ENCODE results near the gene BIRC6.

The BIRC6 gene

GRCh38 chr2:32379352-32379751 is 22.5 kb downstream of the BIRC6 start:
- no peak overlapping the region for H3K27ac ChIP-seq (ENCODE audit: low read depth, low read length)
- H3K4me1 ChIP-seq (ENCODE audit: control insufficient read depth, insufficient read depth, low read length): peaks cover 3% of the 10 kb centered on the region
- H3K27me3 ChIP-seq (ENCODE audit: control insufficient read depth, insufficient read depth, low read length): no peaks in the 10 kb centered on the region
- peaks cover 2% of the 10 kb centered on the region for H3K36me3 ChIP-seq (ENCODE audit: control insufficient read depth, insufficient read depth, low read length)
- no peak overlapping the region for H3K4me3 ChIP-seq (ENCODE audit: low read length)
- H3K9ac ChIP-seq (ENCODE audit: low read length): no peak overlapping the region

DNA sequence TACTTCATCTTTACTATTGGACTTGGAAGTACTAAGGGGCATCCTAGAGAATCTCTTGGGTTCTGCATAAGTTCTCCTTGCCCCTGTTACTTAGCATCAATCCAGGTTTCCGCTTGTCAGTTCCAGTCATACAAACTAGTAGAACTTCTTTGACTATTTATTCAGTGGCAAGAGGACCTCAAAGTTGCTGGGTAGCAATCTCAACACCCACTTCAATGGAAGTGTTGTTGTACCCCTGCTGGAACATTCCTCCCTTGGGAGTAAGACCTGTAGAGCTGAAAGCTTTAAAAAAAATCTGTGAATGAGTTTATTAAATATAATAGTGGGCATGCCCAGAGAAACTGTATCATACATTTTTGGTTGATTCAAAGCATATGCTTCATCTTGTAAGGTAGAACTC is 27.0 kb downstream of the BIRC6 start:
- Histone ChIP-seq H3K9ac (ENCODE audit: low read length) (no peak overlapping the region), H3K36me3 (ENCODE audit: control insufficient read depth, insufficient read depth, low read length) (peaks cover 8% of the 10 kb centered on the region), H3K4me1 (ENCODE audit: control insufficient read depth, insufficient read depth, low read length) (no peaks in the 10 kb centered on the region), H3K4me3 (ENCODE audit: low read length) (no peak overlapping the region), H3K27me3 (ENCODE audit: control insufficient read depth, insufficient read depth, low read length) (no peaks in the 10 kb centered on the region), H3K27ac (ENCODE audit: low read depth, low read length) (no peak overlapping the region)

DNA sequence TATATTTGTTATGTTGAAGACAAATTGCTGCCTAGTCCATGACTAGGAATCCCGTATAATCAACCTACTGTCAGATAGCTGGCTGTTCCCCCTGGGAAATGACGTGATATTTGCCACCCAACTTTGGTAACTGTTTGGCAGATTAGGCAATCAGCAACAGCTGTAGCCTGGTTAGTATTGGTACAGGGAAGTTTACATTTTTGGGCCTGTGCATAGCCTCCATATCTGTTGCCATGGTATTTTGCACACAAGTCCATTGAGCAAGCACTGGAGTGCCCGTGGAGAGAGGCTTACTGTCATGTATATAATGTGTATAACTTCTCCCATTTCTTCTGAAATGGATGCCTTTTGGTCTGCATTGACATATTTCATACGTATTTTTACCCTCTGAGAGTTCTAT is 27.7 kb downstream of the BIRC6 start:
- peaks cover 8% of the 10 kb centered on the region for H3K36me3 ChIP-seq (ENCODE audit: control insufficient read depth, insufficient read depth, low read length)
- H3K9ac ChIP-seq (ENCODE audit: low read length): no peak overlapping the region
- no peak overlapping the region for H3K27ac ChIP-seq (ENCODE audit: low read depth, low read length)
- H3K4me1 ChIP-seq (ENCODE audit: control insufficient read depth, insufficient read depth, low read length): no peaks in the 10 kb centered on the region
- no peaks in the 10 kb centered on the region for H3K27me3 ChIP-seq (ENCODE audit: control insufficient read depth, insufficient read depth, low read length)
- H3K4me3 ChIP-seq (ENCODE audit: low read length): no peak overlapping the region

GRCh38 chr2:32386739-32387138 is 29.9 kb downstream of the BIRC6 start:
- Histone ChIP-seq H3K27ac (ENCODE audit: low read depth, low read length) (no peak overlapping the region), H3K4me1 (ENCODE audit: control insufficient read depth, insufficient read depth, low read length) (no peaks in the 10 kb centered on the region), H3K9ac (ENCODE audit: low read length) (no peak overlapping the region), H3K4me3 (ENCODE audit: low read length) (no peak overlapping the region), H3K36me3 (ENCODE audit: control insufficient read depth, insufficient read depth, low read length) (peaks cover 8% of the 10 kb centered on the region), H3K27me3 (ENCODE audit: control insufficient read depth, insufficient read depth, low read length) (no peaks in the 10 kb centered on the region)

DNA sequence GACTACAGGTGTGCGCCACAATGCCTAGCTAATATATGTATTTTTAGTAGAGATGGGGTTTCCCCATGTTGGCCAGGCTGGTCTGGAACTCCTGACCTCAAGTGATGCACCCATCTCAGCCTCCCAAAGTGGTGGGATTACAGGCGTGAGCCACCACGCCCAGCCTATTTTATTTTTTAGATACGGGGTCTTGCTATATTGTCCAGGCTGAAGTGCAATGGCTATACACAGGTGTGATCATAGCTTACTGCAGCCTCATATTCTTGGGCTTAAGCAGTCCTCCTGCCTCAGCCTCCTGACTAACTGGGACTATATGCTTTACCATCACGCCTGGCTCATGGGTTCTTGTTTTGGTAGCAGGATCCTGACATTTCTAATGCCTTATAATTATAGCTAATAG is 42.4 kb downstream of the BIRC6 start:
- H3K36me3 ChIP-seq (ENCODE audit: control insufficient read depth, insufficient read depth, low read length): peaks cover 17% of the 10 kb centered on the region

GRCh38 chr2:32402091-32402490 is 45.3 kb downstream of the BIRC6 start:
- Histone ChIP-seq H3K27ac (ENCODE audit: low read depth, low read length) (no peak overlapping the region), H3K9ac (ENCODE audit: low read length) (no peak overlapping the region), H3K4me1 (ENCODE audit: control insufficient read depth, insufficient read depth, low read length) (no peaks in the 10 kb centered on the region), H3K4me3 (ENCODE audit: low read length) (no peak overlapping the region), H3K36me3 (ENCODE audit: control insufficient read depth, insufficient read depth, low read length) (peaks cover 6% of the 10 kb centered on the region), H3K27me3 (ENCODE audit: control insufficient read depth, insufficient read depth, low read length) (no peaks in the 10 kb centered on the region)

More for the DNA sequence above, 42.4 kb downstream of the BIRC6 start:
- no peak overlapping the region for H3K9ac ChIP-seq (ENCODE audit: low read length)
- H3K27ac ChIP-seq (ENCODE audit: low read depth, low read length): no peak overlapping the region
- H3K27me3 ChIP-seq (ENCODE audit: control insufficient read depth, insufficient read depth, low read length): no peaks in the 10 kb centered on the region
- no peak overlapping the region for H3K4me3 ChIP-seq (ENCODE audit: low read length)
- no peaks in the 10 kb centered on the region for H3K4me1 ChIP-seq (ENCODE audit: control insufficient read depth, insufficient read depth, low read length)

DNA sequence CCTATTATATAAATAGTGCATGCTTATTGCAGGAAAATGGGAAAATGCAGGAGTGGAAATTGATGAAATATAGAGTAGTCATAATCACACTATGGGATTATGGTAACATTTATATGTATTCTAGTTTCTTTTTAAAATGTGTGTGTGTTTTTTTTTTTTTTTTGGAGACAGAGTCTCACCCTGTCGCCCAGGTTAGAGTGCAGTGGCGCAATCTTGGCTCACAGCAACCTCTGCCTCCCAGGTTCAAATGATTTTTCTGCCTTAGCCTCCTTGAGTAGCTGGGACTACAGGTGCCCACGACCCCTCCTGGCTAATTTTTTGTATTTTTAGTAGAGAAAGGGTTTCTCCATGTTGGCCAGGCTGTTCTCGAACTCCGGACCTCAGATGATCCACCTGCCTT is 47.0 kb downstream of the BIRC6 start:
- no peak overlapping the region for H3K27ac ChIP-seq (ENCODE audit: low read depth, low read length)
- H3K9ac ChIP-seq (ENCODE audit: low read length): no peak overlapping the region
- H3K4me3 ChIP-seq (ENCODE audit: low read length): no peak overlapping the region
- peaks cover 4% of the 10 kb centered on the region for H3K36me3 ChIP-seq (ENCODE audit: control insufficient read depth, insufficient read depth, low read length)
- H3K4me1 ChIP-seq (ENCODE audit: control insufficient read depth, insufficient read depth, low read length): no peaks in the 10 kb centered on the region
- no peaks in the 10 kb centered on the region for H3K27me3 ChIP-seq (ENCODE audit: control insufficient read depth, insufficient read depth, low read length)

DNA sequence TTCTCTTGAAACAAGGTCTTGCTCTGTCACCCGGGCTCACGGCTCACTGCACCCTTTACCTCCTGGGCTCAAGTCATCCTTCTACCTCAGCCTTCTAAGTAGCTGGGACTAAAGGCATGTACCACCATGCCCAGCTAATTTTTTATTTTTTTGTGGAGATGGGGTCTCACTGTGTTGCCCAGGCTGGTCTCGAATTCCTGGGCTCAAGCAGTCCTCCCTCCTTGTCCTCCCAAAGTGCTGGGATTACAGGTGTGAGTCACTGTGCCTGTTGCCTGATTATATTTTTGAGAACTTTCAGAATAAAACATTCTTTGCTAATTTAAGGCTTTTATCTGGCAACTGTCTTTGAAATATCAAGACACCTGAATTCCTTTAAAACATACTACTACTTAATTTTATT is 47.9 kb downstream of the BIRC6 start:
- Histone ChIP-seq H3K27me3 (ENCODE audit: control insufficient read depth, insufficient read depth, low read length) (no peaks in the 10 kb centered on the region), H3K36me3 (ENCODE audit: control insufficient read depth, insufficient read depth, low read length) (peaks cover 4% of the 10 kb centered on the region)

DNA sequence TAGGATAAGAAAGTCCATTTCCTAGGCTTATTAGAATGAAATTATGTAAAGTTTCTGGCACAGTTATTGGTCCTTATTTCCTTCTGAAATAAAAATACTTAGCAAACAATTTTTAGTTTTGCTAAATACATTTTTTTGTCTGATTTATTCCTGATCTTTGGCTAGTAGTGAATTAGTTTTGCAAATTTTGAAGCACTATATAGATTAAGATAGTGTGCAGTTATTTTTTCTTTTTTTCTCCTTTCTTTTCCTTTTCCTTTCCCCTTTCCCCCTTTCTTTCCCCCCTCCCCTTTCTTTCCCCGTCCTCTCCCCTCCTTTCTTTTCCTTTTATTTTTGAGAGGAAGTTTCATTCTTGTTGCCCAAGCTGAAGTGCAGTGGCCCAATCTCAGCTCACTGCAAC is 59.7 kb downstream of the BIRC6 start:
- no peak overlapping the region for H3K27ac ChIP-seq (ENCODE audit: low read depth, low read length)
- H3K9ac ChIP-seq (ENCODE audit: low read length): no peak overlapping the region
- H3K36me3 ChIP-seq (ENCODE audit: control insufficient read depth, insufficient read depth, low read length): peaks cover 7% of the 10 kb centered on the region
- no peaks in the 10 kb centered on the region for H3K27me3 ChIP-seq (ENCODE audit: control insufficient read depth, insufficient read depth, low read length)
- H3K4me3 ChIP-seq (ENCODE audit: low read length): no peak overlapping the region
- peaks cover 8% of the 10 kb centered on the region for H3K4me1 ChIP-seq (ENCODE audit: control insufficient read depth, insufficient read depth, low read length)

More for the DNA sequence above, 47.9 kb downstream of the BIRC6 start:
- Histone ChIP-seq H3K4me1 (ENCODE audit: control insufficient read depth, insufficient read depth, low read length) (no peaks in the 10 kb centered on the region), H3K4me3 (ENCODE audit: low read length) (no peak overlapping the region), H3K9ac (ENCODE audit: low read length) (no peak overlapping the region), H3K27ac (ENCODE audit: low read depth, low read length) (no peak overlapping the region)

DNA sequence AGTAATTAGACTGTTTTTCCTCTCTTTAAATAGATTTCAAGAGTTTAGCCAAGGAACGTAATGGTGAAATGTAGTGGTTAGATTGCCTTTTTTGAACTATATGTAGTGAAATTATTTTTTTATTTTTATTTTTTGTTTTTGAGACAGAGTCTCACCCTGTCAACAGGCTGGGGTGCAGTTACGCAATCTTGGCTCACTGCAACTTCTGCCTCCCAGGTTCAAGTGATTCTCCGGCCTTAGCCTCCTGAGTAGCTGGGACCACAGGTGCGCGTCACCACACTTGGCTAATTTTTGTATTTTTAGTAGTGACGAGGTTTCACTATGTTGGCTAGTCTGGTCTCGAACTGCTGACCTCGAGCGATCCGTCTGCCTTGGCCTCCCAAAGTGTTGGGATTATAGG is 60.8 kb downstream of the BIRC6 start:
- H3K36me3 ChIP-seq (ENCODE audit: control insufficient read depth, insufficient read depth, low read length): peaks cover 7% of the 10 kb centered on the region
- peaks cover 10% of the 10 kb centered on the region for H3K4me1 ChIP-seq (ENCODE audit: control insufficient read depth, insufficient read depth, low read length)
- H3K9ac ChIP-seq (ENCODE audit: low read length): no peak overlapping the region
- H3K27ac ChIP-seq (ENCODE audit: low read depth, low read length): no peak overlapping the region
- H3K4me3 ChIP-seq (ENCODE audit: low read length): no peak overlapping the region
- H3K27me3 ChIP-seq (ENCODE audit: control insufficient read depth, insufficient read depth, low read length): no peaks in the 10 kb centered on the region

- Histone ChIP-seq H3K27me3 (ENCODE audit: control insufficient read depth, insufficient read depth, low read length) (no peaks in the 10 kb centered on the region), H3K27ac (ENCODE audit: low read depth, low read length) (no peak overlapping the region), H3K4me3 (ENCODE audit: low read length) (no peak overlapping the region), H3K36me3 (ENCODE audit: control insufficient read depth, insufficient read depth, low read length) (peaks cover 7% of the 10 kb centered on the region), H3K9ac (ENCODE audit: low read length) (no peak overlapping the region), H3K4me1 (ENCODE audit: control insufficient read depth, insufficient read depth, low read length) (peaks cover 10% of the 10 kb centered on the region)
Observed at GRCh38 chr2:32418778-32419177, 62.0 kb downstream of the BIRC6 start.

- Histone ChIP-seq H3K9ac (ENCODE audit: low read length) (no peak overlapping the region), H3K4me1 (ENCODE audit: control insufficient read depth, insufficient read depth, low read length) (peaks cover 4% of the 10 kb centered on the region), H3K27me3 (ENCODE audit: control insufficient read depth, insufficient read depth, low read length) (no peaks in the 10 kb centered on the region), H3K4me3 (ENCODE audit: low read length) (no peak overlapping the region), H3K36me3 (ENCODE audit: control insufficient read depth, insufficient read depth, low read length) (no peaks in the 10 kb centered on the region), H3K27ac (ENCODE audit: low read depth, low read length) (no peak overlapping the region)
Observed at GRCh38 chr2:32422133-32422532, 65.3 kb downstream of the BIRC6 start.

DNA sequence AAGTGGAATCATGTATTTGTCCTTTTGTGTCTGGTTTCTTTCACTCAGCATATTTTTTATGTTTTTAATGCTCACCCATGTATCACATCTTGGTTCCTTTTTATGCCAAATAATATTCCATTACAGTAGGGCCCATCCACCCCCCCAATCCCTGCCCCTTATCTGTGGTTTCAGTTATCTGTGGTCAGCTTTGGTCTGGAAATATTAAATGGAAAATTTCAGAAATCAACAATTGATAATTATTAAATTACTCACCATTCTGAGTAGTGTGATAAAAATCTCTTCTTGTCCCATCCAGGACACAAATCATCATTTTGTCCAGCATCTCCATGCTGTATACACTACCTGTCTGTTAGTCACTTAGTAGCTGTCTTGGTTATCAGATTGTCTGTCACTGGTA is 66.7 kb downstream of the BIRC6 start:
- H3K9ac ChIP-seq (ENCODE audit: low read length): no peak overlapping the region
- H3K27me3 ChIP-seq (ENCODE audit: control insufficient read depth, insufficient read depth, low read length): no peaks in the 10 kb centered on the region
- no peaks in the 10 kb centered on the region for H3K36me3 ChIP-seq (ENCODE audit: control insufficient read depth, insufficient read depth, low read length)
- H3K4me3 ChIP-seq (ENCODE audit: low read length): no peak overlapping the region
- H3K27ac ChIP-seq (ENCODE audit: low read depth, low read length): no peak overlapping the region
- peaks cover 6% of the 10 kb centered on the region for H3K4me1 ChIP-seq (ENCODE audit: control insufficient read depth, insufficient read depth, low read length)
